ENCODE measurements around the gene GNG13.

GNG13 gene

DNA sequence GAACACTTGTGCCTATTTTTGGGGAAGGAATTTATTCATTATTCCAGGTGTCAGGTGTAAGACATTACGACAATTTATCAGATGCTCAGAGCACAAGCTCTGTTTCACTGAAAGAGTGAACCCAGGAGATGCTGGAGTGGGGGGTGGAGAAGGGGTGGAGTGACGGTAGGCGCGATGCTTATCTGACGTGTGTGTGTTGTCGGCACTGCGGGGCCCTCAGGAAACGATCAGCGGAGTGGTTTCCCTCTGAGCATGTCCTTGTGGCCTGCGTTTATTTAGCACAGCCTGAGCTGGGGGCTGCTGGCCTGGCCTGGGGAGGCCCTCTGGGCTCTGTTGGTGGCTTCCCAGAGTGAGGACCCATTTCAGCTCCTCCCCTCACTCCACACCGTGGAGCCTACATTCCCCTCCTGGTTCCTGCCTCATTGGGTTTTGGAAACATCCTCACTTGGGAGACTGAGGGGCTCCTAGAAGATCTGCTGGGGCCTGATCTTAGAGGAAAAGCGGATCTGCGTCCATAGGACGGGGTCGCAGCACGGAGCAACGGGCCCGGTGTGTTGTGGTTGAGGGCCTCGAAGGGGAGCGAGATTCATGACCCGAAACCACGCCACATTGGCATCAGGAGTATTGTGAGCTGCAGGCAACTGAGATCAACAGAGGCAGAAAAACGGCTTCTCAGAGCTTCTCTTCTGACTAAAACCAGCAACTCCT, 19.0 kb upstream of the GNG13 start:
- Histone ChIP-seq H3K4me1 (ENCODE audit: control insufficient read depth, insufficient read depth, low read length) (no peaks in the 10 kb centered on the region), H3K9me3 (ENCODE audit: control insufficient read depth, low read length) (no peaks in the 10 kb centered on the region), H3K27me3 (ENCODE audit: control insufficient read depth, insufficient read depth, low read length) (peaks cover 10% of the 10 kb centered on the region), H3K36me3 (ENCODE audit: control insufficient read depth, insufficient read depth, low read length) (no peaks in the 10 kb centered on the region), H3K9ac (ENCODE audit: low read length) (no peak overlapping the region), H3K4me3 (ENCODE audit: low read length) (no peak overlapping the region)

DNA sequence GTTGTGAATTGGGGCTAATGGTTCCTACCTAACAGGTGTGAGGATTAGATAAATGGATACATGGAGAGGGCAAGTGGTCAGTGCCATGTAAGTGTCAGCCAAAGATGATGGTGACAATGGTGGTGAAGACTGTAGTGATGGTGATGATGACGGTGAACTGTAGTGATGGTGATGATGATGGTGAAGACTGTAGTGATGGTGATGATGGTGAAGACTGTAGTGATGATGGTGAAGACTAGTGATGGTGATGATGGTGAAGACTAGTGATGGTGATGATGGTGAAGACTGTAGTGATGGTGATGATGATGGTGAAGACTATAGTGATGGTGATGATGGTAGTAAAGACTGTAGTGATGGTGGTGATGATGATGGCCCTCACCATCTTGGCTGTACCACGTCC, 18.1 kb upstream of the GNG13 start:
- Histone ChIP-seq H3K4me1 (ENCODE audit: control insufficient read depth, insufficient read depth, low read length) (no peaks in the 10 kb centered on the region), H3K9ac (ENCODE audit: low read length) (no peak overlapping the region), H3K4me3 (ENCODE audit: low read length) (no peak overlapping the region), H3K27me3 (ENCODE audit: control insufficient read depth, insufficient read depth, low read length) (peaks cover 17% of the 10 kb centered on the region), H3K9me3 (ENCODE audit: control insufficient read depth, low read length) (no peaks in the 10 kb centered on the region), H3K36me3 (ENCODE audit: control insufficient read depth, insufficient read depth, low read length) (no peaks in the 10 kb centered on the region)

DNA sequence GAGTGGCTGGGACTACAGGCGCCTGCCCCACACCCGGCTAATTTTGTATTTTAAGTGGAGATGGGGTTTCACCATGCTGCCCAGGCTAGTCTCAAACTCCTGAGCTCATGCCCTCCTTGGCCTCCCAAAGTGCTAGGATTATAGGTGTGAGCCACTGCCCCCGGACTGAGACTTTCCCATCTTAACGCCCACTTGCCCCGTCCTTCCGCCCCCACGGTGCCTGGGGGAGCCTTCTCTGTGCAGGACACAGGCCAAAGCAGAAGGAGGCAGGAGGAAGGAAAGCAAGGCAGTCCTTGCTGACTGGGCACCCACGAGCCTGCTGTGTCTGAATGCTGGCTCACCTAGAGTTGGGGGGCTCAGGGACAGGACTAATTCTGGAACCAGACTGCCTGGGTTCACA, 17.6 kb upstream of the GNG13 start:
- Histone ChIP-seq H3K9ac (ENCODE audit: low read length) (no peak overlapping the region), H3K4me3 (ENCODE audit: low read length) (no peak overlapping the region), H3K27me3 (ENCODE audit: control insufficient read depth, insufficient read depth, low read length) (peaks cover 21% of the 10 kb centered on the region), H3K4me1 (ENCODE audit: control insufficient read depth, insufficient read depth, low read length) (no peaks in the 10 kb centered on the region), H3K9me3 (ENCODE audit: control insufficient read depth, low read length) (no peaks in the 10 kb centered on the region), H3K36me3 (ENCODE audit: control insufficient read depth, insufficient read depth, low read length) (no peaks in the 10 kb centered on the region)

DNA sequence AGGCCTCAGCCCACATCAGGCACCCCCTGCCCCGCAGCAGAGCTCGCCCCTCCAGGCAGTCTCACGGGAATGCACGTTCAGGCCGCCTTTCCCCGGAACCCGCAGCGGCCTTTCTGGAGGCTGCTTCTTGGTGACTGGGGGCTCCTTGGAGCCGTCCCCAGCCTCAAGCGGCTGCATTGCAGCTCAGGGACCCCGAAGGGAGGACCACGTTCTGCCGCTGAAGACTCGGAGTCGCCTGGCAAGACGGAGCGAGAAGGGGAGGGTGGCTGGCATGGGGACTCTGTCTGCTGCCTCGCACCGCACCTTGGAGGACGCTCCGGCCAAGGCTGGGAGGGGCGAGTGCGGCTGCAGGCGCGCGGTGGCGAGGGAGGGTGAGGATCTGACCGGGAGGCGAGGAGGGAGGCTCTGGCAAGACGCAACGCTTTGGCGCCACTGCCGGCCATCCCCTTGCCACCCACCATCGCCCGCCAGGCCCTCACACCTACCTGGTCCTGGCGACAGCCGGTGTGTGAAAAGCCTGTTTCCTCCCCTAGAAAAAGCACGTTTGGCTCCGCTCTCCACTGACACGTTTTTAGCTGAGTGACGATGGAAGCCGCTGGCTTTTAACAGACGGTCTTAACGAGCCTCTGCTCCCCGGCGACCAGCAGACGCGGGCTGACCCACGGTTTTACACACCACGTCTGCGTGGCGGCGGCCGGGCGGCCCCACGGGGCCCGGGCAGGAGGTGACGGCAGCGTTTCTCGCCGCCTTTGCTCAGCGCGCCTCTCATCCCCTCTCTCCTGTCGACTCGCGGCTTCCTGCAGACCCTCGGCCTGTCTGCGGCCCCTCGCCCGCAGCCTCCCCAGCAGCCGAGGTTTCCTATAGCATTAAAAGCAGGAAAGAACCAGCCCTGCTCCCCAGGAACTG, 16.7 kb upstream of the GNG13 start:
- Histone ChIP-seq H3K9me3 (ENCODE audit: control insufficient read depth, low read length) (no peaks in the 10 kb centered on the region), H3K4me1 (ENCODE audit: control insufficient read depth, insufficient read depth, low read length) (no peaks in the 10 kb centered on the region), H3K9ac (ENCODE audit: low read length) (no peak overlapping the region), H3K27me3 (ENCODE audit: control insufficient read depth, insufficient read depth, low read length) (peaks cover 27% of the 10 kb centered on the region), H3K36me3 (ENCODE audit: control insufficient read depth, insufficient read depth, low read length) (no peaks in the 10 kb centered on the region), H3K4me3 (ENCODE audit: low read length) (no peak overlapping the region)

DNA sequence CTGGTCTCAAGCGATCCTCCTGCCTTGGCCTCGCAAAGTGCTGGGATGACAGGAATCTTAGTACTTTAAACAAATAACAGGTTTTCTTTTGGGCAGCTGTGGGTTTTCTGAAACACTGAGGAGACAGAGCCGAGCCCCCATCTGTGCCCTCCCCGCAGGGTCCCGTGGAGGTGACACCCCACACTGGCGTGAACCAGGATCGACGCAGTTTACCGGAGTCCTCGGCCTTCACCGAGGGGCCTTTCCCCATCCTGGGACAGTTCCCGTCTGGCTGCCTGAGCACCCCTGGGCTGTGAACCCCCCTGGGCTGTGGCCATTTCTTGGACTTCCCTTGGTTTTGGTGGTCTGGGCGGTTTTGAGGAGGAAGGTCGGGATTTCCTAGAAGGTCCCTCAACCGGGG, 15.3 kb upstream of the GNG13 start:
- Histone ChIP-seq H3K36me3 (ENCODE audit: control insufficient read depth, insufficient read depth, low read length) (no peaks in the 10 kb centered on the region), H3K9ac (ENCODE audit: low read length) (no peak overlapping the region), H3K4me3 (ENCODE audit: low read length) (no peak overlapping the region), H3K4me1 (ENCODE audit: control insufficient read depth, insufficient read depth, low read length) (no peaks in the 10 kb centered on the region), H3K27me3 (ENCODE audit: control insufficient read depth, insufficient read depth, low read length) (peaks cover 30% of the 10 kb centered on the region), H3K9me3 (ENCODE audit: control insufficient read depth, low read length) (no peaks in the 10 kb centered on the region)

DNA sequence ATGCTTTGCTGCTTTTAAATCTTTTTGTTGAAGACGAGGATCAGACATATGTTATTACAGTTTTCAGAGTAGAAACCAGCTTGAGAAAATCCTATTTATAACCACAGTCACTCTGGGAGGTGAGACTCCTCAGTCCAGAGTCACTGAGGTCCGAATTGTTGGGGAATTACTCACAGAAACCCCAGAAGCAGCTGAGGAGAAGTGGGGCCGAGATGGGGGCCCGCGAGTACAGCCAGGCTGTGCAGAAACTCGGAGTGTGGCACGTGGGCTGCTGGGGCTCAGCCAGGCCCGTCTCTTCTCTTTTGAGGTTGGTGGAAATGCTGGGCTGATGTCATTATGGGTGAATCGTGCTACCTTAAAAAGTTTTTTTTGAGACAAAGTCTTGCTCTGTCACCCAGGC, 14.4 kb upstream of the GNG13 start:
- Histone ChIP-seq H3K4me1 (ENCODE audit: control insufficient read depth, insufficient read depth, low read length) (no peaks in the 10 kb centered on the region), H3K36me3 (ENCODE audit: control insufficient read depth, insufficient read depth, low read length) (no peaks in the 10 kb centered on the region), H3K27me3 (ENCODE audit: control insufficient read depth, insufficient read depth, low read length) (peaks cover 28% of the 10 kb centered on the region), H3K9ac (ENCODE audit: low read length) (no peak overlapping the region), H3K4me3 (ENCODE audit: low read length) (no peak overlapping the region), H3K9me3 (ENCODE audit: control insufficient read depth, low read length) (no peaks in the 10 kb centered on the region)

DNA sequence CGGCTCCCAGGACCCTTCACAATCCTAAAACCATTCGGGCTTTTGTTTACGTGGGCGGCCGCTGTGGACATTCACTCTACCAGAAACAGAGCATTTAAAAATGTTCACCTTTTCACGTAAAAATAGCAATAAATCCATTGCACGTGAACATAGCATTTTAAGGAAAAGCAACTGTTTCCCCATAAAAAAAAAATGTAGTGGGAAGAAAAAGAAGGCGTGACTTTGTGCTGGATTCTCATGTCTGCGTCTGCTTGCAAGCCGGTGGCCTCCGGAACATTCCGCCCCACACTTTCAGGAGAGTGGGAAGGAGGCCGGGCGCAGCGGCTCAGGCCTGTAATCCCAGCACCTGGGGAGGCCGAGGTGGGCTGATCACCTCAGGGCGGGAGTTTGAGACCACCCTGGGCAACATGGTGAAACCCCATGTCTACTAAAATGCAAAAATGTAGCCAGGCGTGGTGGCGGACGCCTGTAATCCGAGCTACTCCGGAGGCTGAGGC, 13.4 kb upstream of the GNG13 start:
- Histone ChIP-seq H3K9me3 (ENCODE audit: control insufficient read depth, low read length) (no peaks in the 10 kb centered on the region), H3K9ac (ENCODE audit: low read length) (no peak overlapping the region), H3K4me1 (ENCODE audit: control insufficient read depth, insufficient read depth, low read length) (no peaks in the 10 kb centered on the region), H3K36me3 (ENCODE audit: control insufficient read depth, insufficient read depth, low read length) (no peaks in the 10 kb centered on the region), H3K4me3 (ENCODE audit: low read length) (no peak overlapping the region), H3K27me3 (ENCODE audit: control insufficient read depth, insufficient read depth, low read length) (peaks cover 28% of the 10 kb centered on the region)

DNA sequence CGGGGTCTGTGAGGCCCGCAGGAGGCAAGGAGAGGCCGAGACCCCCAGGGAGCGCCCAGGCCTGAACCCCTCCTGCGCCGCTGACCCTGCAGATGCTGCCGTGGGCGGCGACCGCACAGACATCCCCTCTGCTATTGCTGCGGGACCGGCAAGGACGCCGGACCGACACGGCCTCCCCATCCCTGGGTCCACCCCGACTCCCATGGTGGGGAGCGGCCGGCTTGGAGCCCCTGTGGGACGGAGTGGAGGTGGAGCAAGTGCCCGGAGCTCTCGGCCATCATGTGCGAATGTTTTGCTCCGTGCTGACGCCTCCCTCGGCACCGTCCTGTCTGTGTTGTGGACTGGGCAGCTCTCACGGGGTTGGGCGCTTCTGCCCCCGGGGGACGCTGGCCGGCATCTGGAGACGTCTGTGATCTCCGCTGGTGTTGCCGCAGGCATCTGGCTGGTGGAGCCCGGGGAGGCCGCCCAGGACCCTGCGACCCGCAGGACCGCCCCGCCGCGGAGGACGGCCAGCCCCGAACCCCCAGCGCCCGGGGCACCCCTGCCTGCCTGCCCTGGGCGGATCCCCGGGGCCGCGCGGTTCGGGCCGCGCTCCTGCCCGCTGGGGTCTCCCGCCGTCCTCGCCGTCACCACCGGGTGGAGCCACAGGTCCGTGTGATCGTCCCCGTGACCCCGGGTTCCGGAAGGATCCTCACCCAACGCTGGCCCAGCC, 12.8 kb upstream of the GNG13 start:
- Histone ChIP-seq H3K9ac (ENCODE audit: low read length) (no peak overlapping the region), H3K4me3 (ENCODE audit: low read length) (no peak overlapping the region), H3K36me3 (ENCODE audit: control insufficient read depth, insufficient read depth, low read length) (no peaks in the 10 kb centered on the region), H3K27me3 (ENCODE audit: control insufficient read depth, insufficient read depth, low read length) (peaks cover 28% of the 10 kb centered on the region), H3K4me1 (ENCODE audit: control insufficient read depth, insufficient read depth, low read length) (peaks cover 5% of the 10 kb centered on the region), H3K9me3 (ENCODE audit: control insufficient read depth, low read length) (no peaks in the 10 kb centered on the region)

DNA sequence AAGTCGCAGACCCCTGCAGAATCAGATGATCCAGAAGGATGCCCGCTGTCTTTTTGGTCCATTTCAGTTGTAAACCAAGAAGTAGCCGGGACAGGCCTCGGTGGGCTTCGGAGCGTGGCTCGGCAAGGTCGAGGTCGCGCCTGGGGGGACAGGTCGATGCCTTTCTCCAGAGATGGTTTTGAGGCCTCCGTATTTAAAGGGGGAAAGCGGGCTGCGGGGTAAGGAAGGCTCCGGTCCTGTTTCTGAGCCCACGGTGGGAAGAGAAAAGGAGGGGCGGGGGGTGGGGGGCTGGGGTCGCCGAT, 7.5 kb upstream of the GNG13 start:
- H3K4me3 ChIP-seq (ENCODE audit: low read length), result peak overlapping the region; percentile 60
- H3K9ac ChIP-seq (ENCODE audit: low read length), result peak overlapping the region; percentile 86
- peaks cover 10% of the 10 kb centered on the region for H3K4me1 ChIP-seq (ENCODE audit: control insufficient read depth, insufficient read depth, low read length)
- H3K27me3 ChIP-seq (ENCODE audit: control insufficient read depth, insufficient read depth, low read length), result peaks cover 30% of the 10 kb centered on the region
- no peaks in the 10 kb centered on the region for H3K36me3 ChIP-seq (ENCODE audit: control insufficient read depth, insufficient read depth, low read length)
- H3K9me3 ChIP-seq (ENCODE audit: control insufficient read depth, low read length), result no peaks in the 10 kb centered on the region

DNA sequence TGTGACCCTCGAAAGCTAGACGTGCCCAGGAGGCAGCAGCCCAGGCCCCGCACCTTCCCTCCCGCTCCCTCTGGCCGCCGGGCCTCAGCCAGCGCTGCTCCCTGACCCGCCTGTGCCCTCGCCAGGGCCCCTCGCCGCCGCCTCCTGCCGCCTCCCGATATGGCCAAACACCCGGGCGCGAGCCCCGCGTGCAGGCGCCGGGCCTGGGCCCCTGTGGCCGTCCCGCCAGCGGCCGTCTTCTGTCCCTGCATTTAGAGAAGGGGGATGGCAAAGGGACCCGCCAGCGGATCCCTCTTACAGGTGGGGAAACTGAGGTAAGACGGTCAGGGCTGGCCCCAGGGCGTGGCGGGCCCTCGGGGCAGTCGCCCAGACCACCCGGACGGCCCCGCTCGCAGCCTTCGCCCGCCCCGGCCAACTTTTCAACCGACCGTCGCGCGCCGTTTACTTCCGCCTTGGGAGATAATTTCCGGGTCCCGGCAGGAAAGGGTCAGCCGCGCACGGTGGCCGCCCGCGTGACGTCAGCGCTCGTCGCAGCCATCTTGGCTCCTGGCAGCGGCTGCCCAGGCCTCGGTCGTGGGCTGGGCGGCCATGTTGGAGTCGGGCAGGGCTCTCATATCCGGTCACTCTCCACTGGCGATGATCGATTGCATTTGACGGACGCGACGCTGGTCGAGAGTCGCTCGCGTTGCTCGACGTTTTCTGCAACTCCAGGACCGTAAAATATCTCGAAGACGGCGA, 7.0 kb upstream of the GNG13 start:
- H3K9me3 ChIP-seq (ENCODE audit: control insufficient read depth, low read length), result no peaks in the 10 kb centered on the region
- no peaks in the 10 kb centered on the region for H3K36me3 ChIP-seq (ENCODE audit: control insufficient read depth, insufficient read depth, low read length)
- H3K9ac ChIP-seq (ENCODE audit: low read length), result peak overlapping the region; percentile 86
- peaks cover 30% of the 10 kb centered on the region for H3K27me3 ChIP-seq (ENCODE audit: control insufficient read depth, insufficient read depth, low read length)
- peaks cover 10% of the 10 kb centered on the region for H3K4me1 ChIP-seq (ENCODE audit: control insufficient read depth, insufficient read depth, low read length)
- peak overlapping the region; percentile 60 for H3K4me3 ChIP-seq (ENCODE audit: low read length)

DNA sequence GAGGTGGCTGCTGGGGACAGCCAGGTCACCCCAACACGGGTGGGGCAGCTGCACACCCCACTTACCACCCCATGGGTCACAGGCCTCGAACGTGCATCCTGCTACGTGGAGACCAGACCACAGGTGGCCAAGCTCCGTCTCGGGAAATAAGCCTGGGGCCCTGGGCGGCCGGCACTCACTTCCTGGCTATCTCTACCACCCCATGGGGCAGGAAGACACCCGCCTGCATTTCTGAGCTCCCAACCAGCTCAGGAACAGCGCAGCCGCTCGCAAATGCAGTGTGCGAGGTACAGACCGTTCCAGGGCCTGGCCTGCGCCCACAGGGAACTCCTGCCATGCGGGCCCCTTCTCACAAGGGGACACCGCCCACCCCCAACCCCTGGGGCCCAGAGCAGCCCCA, 4.9 kb upstream of the GNG13 start:
- peaks cover 45% of the 10 kb centered on the region for H3K27me3 ChIP-seq (ENCODE audit: control insufficient read depth, insufficient read depth, low read length)
- no peak overlapping the region for H3K4me3 ChIP-seq (ENCODE audit: low read length)
- no peaks in the 10 kb centered on the region for H3K36me3 ChIP-seq (ENCODE audit: control insufficient read depth, insufficient read depth, low read length)
- no peaks in the 10 kb centered on the region for H3K9me3 ChIP-seq (ENCODE audit: control insufficient read depth, low read length)
- no peak overlapping the region for H3K9ac ChIP-seq (ENCODE audit: low read length)
- peaks cover 10% of the 10 kb centered on the region for H3K4me1 ChIP-seq (ENCODE audit: control insufficient read depth, insufficient read depth, low read length)
